IPS-18c (cell line): Measurements from ENCODE around the gene CBL.

Experiments
- H3K4me3 ChIP-seq: 2 replicates; pipeline ENCODE4 v1.7.0; 2013; ENCODE audit warnings: low read depth, mild to moderate bottlenecking, low read length, moderate library complexity; ENCODE audit not compliant: insufficient read depth
- H3K9me3 ChIP-seq: one replicate; pipeline ENCODE4 v1.6.1; 2013; ENCODE audit warnings: mild to moderate bottlenecking, low read length, moderate library complexity; ENCODE audit not compliant: control insufficient read depth, insufficient read depth

CBL gene

GRCh38 chr11:119314726-119315125 lies 108.6 kb downstream of the CBL start:
- Histone ChIP-seq H3K9me3 (no peaks in the 10 kb centered on the region), H3K4me3 (peak overlapping the region; percentile 77)

GRCh38 chr11:119315131-119316015 lies 109.2 kb downstream of the CBL start:
- no peaks in the 10 kb centered on the region for H3K9me3 ChIP-seq
- peak overlapping the region; percentile 77 for H3K4me3 ChIP-seq

GRCh38 chr11:119316016-119316728 lies 110.0 kb downstream of the CBL start:
- peak overlapping the region; percentile 77 for H3K4me3 ChIP-seq
- H3K9me3 ChIP-seq = peaks cover 4% of the 10 kb centered on the region

GRCh38 chr11:119316729-119317591 lies 110.8 kb downstream of the CBL start, which contains the start of gene MCAM:
MCAM (minus strand) TSS chr11:119317130; CDS start chr11:119317101, 29 bp downstream.
- Histone ChIP-seq H3K9me3 (peaks cover 4% of the 10 kb centered on the region), H3K4me3 (peak within 1 kb of the TSS; percentile 77)

- peaks cover 4% of the 10 kb centered on the region for H3K9me3 ChIP-seq
- peak overlapping the region; percentile 41; the same call in 1 of the 2 replicates for H3K4me3 ChIP-seq
These were observed 111.6 kb downstream of the CBL start for GRCh38 chr11:119317592-119318239.

GRCh38 chr11:119318240-119319135 lies 112.3 kb downstream of the CBL start:
- H3K4me3 ChIP-seq = peak overlapping the region; percentile 20; the same call in 1 of the 2 replicates
- H3K9me3 ChIP-seq = peaks cover 4% of the 10 kb centered on the region

GRCh38 chr11:119319136-119319699 lies 113.1 kb downstream of the CBL start:
- peaks cover 4% of the 10 kb centered on the region for H3K9me3 ChIP-seq
- peak overlapping the region; percentile 20 for H3K4me3 ChIP-seq

GRCh38 chr11:119319700-119320239 lies 113.6 kb downstream of the CBL start:
- Histone ChIP-seq H3K9me3 (peaks cover 4% of the 10 kb centered on the region), H3K4me3 (peak overlapping the region; percentile 20)

- Histone ChIP-seq H3K4me3 (peak overlapping the region; percentile 64), H3K9me3 (peaks cover 4% of the 10 kb centered on the region)
These were observed 114.2 kb downstream of the CBL start for GRCh38 chr11:119320240-119320775.

GRCh38 chr11:119320776-119321524 lies 114.8 kb downstream of the CBL start:
- Histone ChIP-seq H3K9me3 (peaks cover 4% of the 10 kb centered on the region), H3K4me3 (peak overlapping the region; percentile 64)

GRCh38 chr11:119322360-119322739 lies 116.2 kb downstream of the CBL start:
- Histone ChIP-seq H3K4me3 (no peak overlapping the region), H3K9me3 (peaks cover 4% of the 10 kb centered on the region)

GRCh38 chr11:119322921-119323531 lies 116.9 kb downstream of the CBL start:
- no peak overlapping the region for H3K4me3 ChIP-seq
- H3K9me3 ChIP-seq = peaks cover 4% of the 10 kb centered on the region

- no peak overlapping the region for H3K4me3 ChIP-seq
- H3K9me3 ChIP-seq = peaks cover 4% of the 10 kb centered on the region
These were observed 117.4 kb downstream of the CBL start for GRCh38 chr11:119323532-119324033.

- peaks cover 4% of the 10 kb centered on the region for H3K9me3 ChIP-seq
- H3K4me3 ChIP-seq = no peak overlapping the region
These were observed 118.0 kb downstream of the CBL start for GRCh38 chr11:119324189-119324588.
